HG03135 (cell line): ENCODE results near the gene ABAT.

Experiments
- ATAC-seq: cut with Tn5 transposase; IDR thresholded peaks from one replicate; pipeline ENCODE4 v1.9.1; 2021; ENCODE audit warnings: mild to moderate bottlenecking, moderate library complexity; ENCODE audit not compliant: unreplicated experiment

Gene ABAT

GRCh38 chr16:8674413-8675022 lies at the start of gene ABAT:
Gene ABAT, plus strand, starts transcription at chr16:8674617. Its CDS starts 61,123 bp downstream, at chr16:8735740.
- peak; percentile 100 for ATAC-seq

- ATAC-seq, result no peak
Measured at GRCh38 chr16:8625491-8626087, 48.8 kb upstream of the ABAT start.

- no peak for ATAC-seq
Measured at GRCh38 chr16:8626946-8627345, 47.5 kb upstream of the ABAT start.

GRCh38 chr16:8627456-8627855 lies 47.0 kb upstream of the ABAT start:
- no peak for ATAC-seq

GRCh38 chr16:8628981-8629725 lies 45.3 kb upstream of the ABAT start:
- ATAC-seq, result no peak

- ATAC-seq, result no peak
Measured at GRCh38 chr16:8630255-8630953, 44.0 kb upstream of the ABAT start.

- ATAC-seq, result no peak
Measured at GRCh38 chr16:8631373-8631772, 43.0 kb upstream of the ABAT start.

- ATAC-seq, result no peak
Measured at GRCh38 chr16:8631818-8632465, 42.5 kb upstream of the ABAT start.

- no peak for ATAC-seq
Measured at GRCh38 chr16:8632675-8633182, 41.7 kb upstream of the ABAT start.

GRCh38 chr16:8634991-8635736 lies 39.3 kb upstream of the ABAT start:
- no peak for ATAC-seq

- no peak for ATAC-seq
Measured at GRCh38 chr16:8639694-8640093, 34.7 kb upstream of the ABAT start.

GRCh38 chr16:8641671-8642070 lies 32.7 kb upstream of the ABAT start:
- no peak for ATAC-seq

- ATAC-seq, result no peak
Measured at GRCh38 chr16:8642146-8642545, 32.3 kb upstream of the ABAT start.

GRCh38 chr16:8644211-8645140 lies 29.9 kb upstream of the ABAT start:
- no peak for ATAC-seq

- no peak for ATAC-seq
Measured at GRCh38 chr16:8645141-8645521, 29.3 kb upstream of the ABAT start.

GRCh38 chr16:8645831-8646230 lies 28.6 kb upstream of the ABAT start:
- no peak for ATAC-seq

- no peak for ATAC-seq
Measured at GRCh38 chr16:8646326-8647053, 27.9 kb upstream of the ABAT start.

- no peak for ATAC-seq
Measured at GRCh38 chr16:8647721-8648318, 26.6 kb upstream of the ABAT start.
